H1 (cell line): Measurements from ENCODE around the gene DFFB. TPM values are rescaled to one million over a fixed set of nuclear protein-coding genes. Genes with fewer than 3 reads are reported as not detected.

ENCODE experiments used
- CHD1 ChIP-seq: IDR thresholded peaks from 2 replicates; pipeline ENCODE4 v1.6.1; 2012; ENCODE audit warnings: low read depth, low read length, improper control_type of control experiment
- CHD7 ChIP-seq: fragments of 300-600 bp; sonication (generic); IDR thresholded peaks from 2 replicates; pipeline ENCODE4 v1.7.1; 2012; ENCODE audit warnings: low read length, moderate library complexity, mild to moderate bottlenecking, inconsistent platforms; ENCODE audit not compliant: insufficient replicate concordance
- E2F6 ChIP-seq: IDR thresholded peaks from 2 replicates; pipeline ENCODE4 v1.6.1; 2012; ENCODE audit warnings: inconsistent platforms
- TAF7 ChIP-seq: optimal IDR thresholded peaks from 2 replicates; pipeline ENCODE3; 2011; ENCODE audit warnings: low read depth, mild to moderate bottlenecking, inconsistent platforms, low read length, moderate library complexity, borderline replicate concordance
- polyA plus RNA-seq, 7 experiments: library from polyadenylated mRNA; depleted of rRNA in 3 of 7; stranded (reverse) in 5 of 7; unstranded in 2 of 7; fragments of >200 nt in 5 of 7; fragments of 200-250 nt in 2 of 7; gene quantifications; 1 replicate in 5 of 7; 2 replicates in 1 of 7; 4 replicates in 1 of 7; pipeline versions ENCODE4 v1.2.1 to v1.2.3, GENCODE V29; 2011 to 2013; ENCODE audit warnings: missing spikeins in 2 of 7, mixed read lengths in 2 of 7
- total RNA-seq: library from RNA; stranded (reverse); fragmentation: NEBNext Ultra II Directional; extraction: Animal tissue kit (Norgen Biotek cat#: 25700); gene quantifications from 2 replicates; pipeline ENCODE4 v1.2.1, GENCODE V29; 2021

The DFFB gene
- total and polyA plus RNA-seq, 2 of the 8 experiments (the other 6 are each of a cell fraction or from before 2014, with no cell fraction given): 8.6 to 11.9 TPM

- TF ChIP-seq CHD7 (no peak), TAF7 (no peak), CHD1 (no peak), E2F6 (no peak)
- TF ChIP-seq, all 59 proteins: peak for 0
Observed at GRCh38 chr1:3924186-3924824, 67.0 kb downstream of the DFFB start (continued).
